ENCODE measurements around the gene LSAMP.

LSAMP gene

DNA sequence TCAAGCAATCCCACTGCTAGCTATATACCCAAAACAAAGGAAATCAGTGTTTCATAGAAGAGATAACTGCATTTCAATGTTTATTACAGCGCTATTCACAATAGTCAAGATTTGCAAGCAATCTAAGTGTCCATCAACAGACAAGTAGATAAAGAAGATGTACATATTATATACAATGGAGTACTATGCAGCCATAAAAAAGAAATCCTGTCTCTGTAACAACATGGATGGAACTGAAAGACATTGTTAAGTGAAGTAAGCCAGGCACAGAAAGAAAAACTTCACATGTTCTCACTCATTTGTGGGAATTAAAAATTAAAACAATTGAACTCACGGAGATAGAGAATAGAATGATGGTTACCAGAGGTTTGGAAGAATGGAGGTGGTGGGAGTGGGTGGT is 89.2 kb downstream of the LSAMP start:
- H3K27ac ChIP-seq = no peak overlapping the region
- no peak for DNase-seq (ENCODE audit: low spot score)
- ChIA-PET CTCF (no interaction called here), POLR2A (ENCODE audit: low non-redundant PET) (no interaction called here)
- TF ChIP-seq, protein P1, sequence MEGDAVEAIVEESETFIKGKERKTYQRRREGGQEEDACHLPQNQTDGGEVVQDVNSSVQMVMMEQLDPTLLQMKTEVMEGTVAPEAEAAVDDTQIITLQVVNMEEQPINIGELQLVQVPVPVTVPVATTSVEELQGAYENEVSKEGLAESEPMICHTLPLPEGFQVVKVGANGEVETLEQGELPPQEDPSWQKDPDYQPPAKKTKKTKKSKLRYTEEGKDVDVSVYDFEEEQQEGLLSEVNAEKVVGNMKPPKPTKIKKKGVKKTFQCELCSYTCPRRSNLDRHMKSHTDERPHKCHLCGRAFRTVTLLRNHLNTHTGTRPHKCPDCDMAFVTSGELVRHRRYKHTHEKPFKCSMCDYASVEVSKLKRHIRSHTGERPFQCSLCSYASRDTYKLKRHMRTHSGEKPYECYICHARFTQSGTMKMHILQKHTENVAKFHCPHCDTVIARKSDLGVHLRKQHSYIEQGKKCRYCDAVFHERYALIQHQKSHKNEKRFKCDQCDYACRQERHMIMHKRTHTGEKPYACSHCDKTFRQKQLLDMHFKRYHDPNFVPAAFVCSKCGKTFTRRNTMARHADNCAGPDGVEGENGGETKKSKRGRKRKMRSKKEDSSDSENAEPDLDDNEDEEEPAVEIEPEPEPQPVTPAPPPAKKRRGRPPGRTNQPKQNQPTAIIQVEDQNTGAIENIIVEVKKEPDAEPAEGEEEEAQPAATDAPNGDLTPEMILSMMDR (conservative IDR thresholded peaks at IDR 0.05; ENCODE audit: low read depth) = no peak

DNA sequence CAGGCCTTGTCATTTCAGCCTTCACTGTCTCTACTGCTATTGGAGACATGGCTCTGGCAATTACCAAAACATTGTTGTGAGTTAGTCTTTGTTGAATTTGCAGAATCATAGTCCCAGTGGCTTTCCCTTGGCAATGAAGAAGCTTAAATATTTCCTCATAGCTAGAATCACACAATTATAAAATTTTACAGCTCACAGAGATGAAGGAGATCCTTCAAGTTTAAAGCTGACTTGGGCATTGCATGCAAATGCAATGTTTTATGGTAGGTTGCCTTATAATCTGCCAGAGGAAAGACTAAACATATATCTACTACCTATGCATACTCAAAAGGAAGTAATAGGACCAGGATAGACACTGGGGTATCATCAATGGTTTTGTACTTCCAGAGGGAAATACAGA is 90.9 kb downstream of the LSAMP start:
- no peak for DNase-seq (ENCODE audit: low spot score)
- TF ChIP-seq, protein P1 (conservative IDR thresholded peaks at IDR 0.05; ENCODE audit: low read depth) = no peak
- ChIA-PET POLR2A (ENCODE audit: low non-redundant PET) (no interaction called here), CTCF (interaction anchor here (0.6 to 1.1 kb wide), 3 partner anchors 13 to 127 kb away, joined by 3 to 4 read pairs (median 3); no protein-coding TSS in a partner anchor)
- no peak overlapping the region for H3K27ac ChIP-seq

DNA sequence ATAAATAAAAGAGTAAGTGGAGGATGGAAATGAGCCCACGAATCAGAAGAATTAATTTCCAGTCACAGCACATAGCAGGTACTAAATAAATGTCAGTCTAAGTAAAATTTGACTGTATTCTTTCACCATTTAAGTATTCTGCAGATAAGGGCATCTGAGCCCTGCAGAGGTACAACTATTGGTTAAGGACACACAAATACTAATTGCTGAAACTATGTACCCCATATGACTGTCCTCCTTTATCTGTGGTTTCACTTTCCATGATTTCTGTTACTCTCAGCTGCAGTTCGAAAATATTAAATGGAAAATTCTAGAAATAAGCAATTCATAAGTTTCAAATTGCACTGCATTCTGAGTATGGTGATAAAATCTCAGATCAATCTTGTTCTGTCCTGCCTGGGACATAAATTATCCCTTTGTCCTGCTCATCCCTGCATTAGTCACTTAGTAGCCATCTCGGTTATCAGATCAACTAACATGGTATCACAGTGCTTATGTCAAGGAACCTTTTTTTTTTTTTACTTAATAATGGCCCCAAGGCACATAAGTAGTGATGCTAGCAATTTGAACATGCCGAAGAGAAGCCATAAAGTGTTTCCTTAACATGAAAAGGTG is 95.1 kb downstream of the LSAMP start:
- TF ChIP-seq, protein P1 (conservative IDR thresholded peaks at IDR 0.05; ENCODE audit: low read depth) = no peak
- CTCF ChIA-PET = no interaction called here

DNA sequence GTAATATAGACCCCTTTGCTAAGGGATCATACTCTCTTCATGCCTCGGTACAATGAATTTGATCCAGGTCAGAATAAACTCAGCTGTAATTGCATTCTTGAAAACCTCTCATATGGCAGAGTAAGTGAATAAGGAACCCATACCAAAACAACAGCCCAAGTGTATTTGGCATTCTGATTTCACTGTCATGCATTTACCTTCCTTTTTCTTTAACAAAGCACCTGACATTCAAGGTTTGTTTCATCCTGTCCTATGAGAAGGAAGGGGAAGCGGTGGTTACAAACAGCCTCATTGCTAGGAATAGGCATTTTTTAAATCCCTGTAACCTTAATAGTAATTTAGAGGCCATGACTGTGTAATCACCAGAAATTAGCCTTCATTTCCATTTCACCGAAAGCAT is 97.1 kb downstream of the LSAMP start:
- no peak overlapping the region for H3K27ac ChIP-seq
- ChIA-PET POLR2A (ENCODE audit: low non-redundant PET) (no interaction called here), CTCF (no interaction called here)
- no peak for DNase-seq (ENCODE audit: low spot score)
- TF ChIP-seq, protein P1 (conservative IDR thresholded peaks at IDR 0.05; ENCODE audit: low read depth) = no peak

More for the DNA sequence above, 95.1 kb downstream of the LSAMP start:
- DNase-seq (ENCODE audit: low spot score) = no peak
- POLR2A ChIA-PET (ENCODE audit: low non-redundant PET) = no interaction called here
- no peak overlapping the region for H3K27ac ChIP-seq

DNA sequence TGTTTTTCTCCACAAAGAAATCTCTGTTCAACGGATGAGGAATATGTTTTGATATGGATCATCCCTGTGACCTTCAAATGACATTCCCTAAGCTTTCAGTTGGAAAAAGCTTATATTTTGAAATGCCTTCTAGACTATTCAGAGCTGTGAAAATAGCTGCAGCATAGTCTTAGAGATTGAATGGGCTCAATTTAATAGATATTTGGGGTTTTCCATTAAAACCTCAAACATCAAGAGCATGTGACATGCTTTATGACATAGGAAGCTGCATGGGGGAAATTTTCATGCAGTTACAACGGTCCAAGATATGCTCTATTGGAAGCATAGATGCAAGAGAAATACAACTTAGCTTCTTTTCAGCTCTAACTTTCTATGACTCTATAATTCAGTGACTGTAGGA is 102.8 kb downstream of the LSAMP start:
- ChIA-PET CTCF (no interaction called here), POLR2A (ENCODE audit: low non-redundant PET) (no interaction called here)
- no peak overlapping the region for H3K27ac ChIP-seq
- no peak for DNase-seq (ENCODE audit: low spot score)
- TF ChIP-seq, protein P1 (conservative IDR thresholded peaks at IDR 0.05; ENCODE audit: low read depth) = no peak

DNA sequence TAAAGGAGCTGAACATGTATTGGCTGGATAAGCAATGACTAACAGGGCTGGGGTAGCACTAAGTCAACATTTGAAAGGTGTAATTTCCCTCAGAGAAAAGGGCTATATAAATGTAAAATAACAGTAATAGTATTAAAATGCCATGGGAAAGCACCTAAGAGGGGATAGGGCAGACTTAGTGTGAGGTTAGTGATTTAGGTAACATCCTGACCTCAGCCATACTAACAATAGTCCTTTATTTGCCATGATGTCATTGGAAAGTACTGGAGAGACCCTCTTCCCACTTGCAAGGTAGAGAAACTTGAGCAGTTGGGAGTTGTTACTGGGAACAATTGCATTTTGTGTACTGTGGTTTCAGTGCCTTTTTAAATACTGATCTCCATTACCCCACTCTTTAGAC is 103.4 kb downstream of the LSAMP start:
- DNase-seq (ENCODE audit: low spot score) = no peak
- ChIA-PET POLR2A (ENCODE audit: low non-redundant PET) (no interaction called here), CTCF (no interaction called here)
- TF ChIP-seq, protein P1 (conservative IDR thresholded peaks at IDR 0.05; ENCODE audit: low read depth) = no peak
- H3K27ac ChIP-seq = no peak overlapping the region
